ENCODE data around the gene NEO1. TPM values are rescaled to one million over a fixed set of nuclear protein-coding genes. Genes with fewer than 3 reads are reported as not detected.
A peak's percentile ranks its signal among the peaks of the same experiment; 100 is the strongest.

Gene NEO1
- total and polyA plus RNA-seq, 9 of the 15 experiments (the other 6 are each of a cell fraction or from before 2014, with no cell fraction given): 0.08 to 1.7 (median 0.48) TPM

GRCh38 chr15:73244333-73244732 lies 192.1 kb downstream of the NEO1 start:
- peak; percentile 91 for ATAC-seq
- ChIA-PET CTCF (ENCODE audit: low intra/inter-chr PET ratio) (interaction anchor here (0.6 kb wide), 1 partner anchor 450 kb away, joined by 3 read pairs; no protein-coding TSS in a partner anchor), POLR2A (no interaction called here)
- peak; percentile 32 for FAIRE-seq
- Histone ChIP-seq H3K27ac (ENCODE audit: extremely low read depth, low read depth, low read length) (no peak overlapping the region), H3K36me3 (ENCODE audit: control insufficient read depth, insufficient read depth, low read length) (no peaks in the 10 kb centered on the region), H3K9me1 (ENCODE audit: control insufficient read depth, insufficient read depth, low read length) (no peaks in the 10 kb centered on the region), H2AFZ (ENCODE audit: low read depth, low read length) (no peak overlapping the region), H3K4me3 (no peak overlapping the region), H3K9ac (ENCODE audit: insufficient read depth in 1 of 2, low read depth in 2 of 2, low read length in 2 of 2) (no peak overlapping the region), H4K20me1 (replicated peaks; ENCODE audit: control insufficient read depth, insufficient read depth, low read length) (no peaks in the 10 kb centered on the region), H3K9me3 (replicated peaks; ENCODE audit: control insufficient read depth, insufficient read depth, low read depth, low read length) (no peaks in the 10 kb centered on the region), H3K79me2 (ENCODE audit: control insufficient read depth, insufficient read depth, low read length) (no peaks in the 10 kb centered on the region), H3K27me3 (ENCODE audit: control insufficient read depth in 2 of 2, insufficient read depth in 2 of 2, low read length in 2 of 2) (no peaks in the 10 kb centered on the region), H3K4me1 (replicated peaks in 1 of 2; ENCODE audit: control insufficient read depth in 2 of 2, insufficient read depth in 2 of 2, low read length in 2 of 2) (no peaks in the 10 kb centered on the region), H3K4me2 (ENCODE audit: insufficient read depth, low read length) (no peak overlapping the region)
- in situ Hi-C loops (cut with MboI) (no loop called here), intact Hi-C loops (cut with micrococcal nuclease) (loop anchor here (10.0 kb wide), 1 partner anchor 460 kb away; the partner anchor contains the start of gene ADPGK)
- no peak for TF ChIP-seq PATZ1 (CRISPR knock-in tag; IDR thresholded peaks at IDR 0.05; ENCODE audit: borderline replicate concordance)
- TF ChIP-seq RAD21 (CRISPR knock-in tag; conservative IDR thresholded peaks at IDR 0.05 in 1 of 2, IDR thresholded peaks at IDR 0.05 in 1 of 2): peak; percentile 36 to 68; a peak in 3 of 4 replicates
- TF ChIP-seq ZNF639 (CRISPR knock-in tag; conservative IDR thresholded peaks at IDR 0.05 in 1 of 2, IDR thresholded peaks at IDR 0.05 in 1 of 2): no peak
- no peak for TF ChIP-seq SOX6 (IDR thresholded peaks at IDR 0.05)
- no peak for TF ChIP-seq RBM22 (IDR thresholded peaks at IDR 0.05; ENCODE audit: low read depth, low read length, poor library complexity, severe bottlenecking)
- TF ChIP-seq BMI1 (IDR thresholded peaks at IDR 0.05; ENCODE audit: low read length): no peak
- no peak for TF ChIP-seq SUPT5H (IDR thresholded peaks at IDR 0.05)
- peak; percentile 49 to 59 (median 50) for TF ChIP-seq CTCF (IDR thresholded peaks at IDR 0.05 in 2 of 3, conservative IDR thresholded peaks at IDR 0.05 in 1 of 3; ENCODE audit: insufficient read depth in 2 of 3, low read depth in 1 of 3, low read length in 3 of 3)
- TF ChIP-seq ILK (tag; IDR thresholded peaks at IDR 0.05; ENCODE audit: borderline replicate concordance, low read depth): no peak
- BruUV-seq (replicated peaks): no TSS peak
- WGBS (ENCODE audit: insufficient coverage, low coverage, missing lambda C conversion rate): 0% methylated on average over 6 of the region's 6 CpGs
- peak; percentile 20 to 41 (median 31) for DNase-seq (ENCODE audit: extremely low read depth in 1 of 4, low spot score in 3 of 4)
